HG02588 (cell line): Measurements from ENCODE around the gene NEAT1.

Experiments used
- ATAC-seq: cut with Tn5 transposase; IDR thresholded peaks from one replicate; pipeline ENCODE4 v1.9.1; 2021; ENCODE audit warnings: mild to moderate bottlenecking, moderate library complexity; ENCODE audit not compliant: unreplicated experiment

NEAT1 gene

GRCh38 chr11:65422633-65423515, at the start of gene NEAT1:
Gene NEAT1, plus strand, starts transcription at chr11:65422798.
- no peak for ATAC-seq

- no peak for ATAC-seq
Observed at GRCh38 chr11:65373839-65374580, 48.6 kb upstream of the NEAT1 start.

- no peak for ATAC-seq
Observed at GRCh38 chr11:65375012-65375411, 47.6 kb upstream of the NEAT1 start.

- no peak for ATAC-seq
Observed at GRCh38 chr11:65376138-65376713, 46.4 kb upstream of the NEAT1 start.

- no peak for ATAC-seq
Observed at GRCh38 chr11:65377036-65377435, 45.6 kb upstream of the NEAT1 start.

- no peak for ATAC-seq
Observed at GRCh38 chr11:65377777-65378176, 44.8 kb upstream of the NEAT1 start.

GRCh38 chr11:65378208-65378927, 44.2 kb upstream of the NEAT1 start:
- ATAC-seq = no peak

GRCh38 chr11:65378928-65379638, 43.5 kb upstream of the NEAT1 start:
- ATAC-seq = no peak

- ATAC-seq = no peak
Observed at GRCh38 chr11:65379698-65380459, 42.7 kb upstream of the NEAT1 start.

- ATAC-seq = no peak
Observed at GRCh38 chr11:65380460-65381119, 42.0 kb upstream of the NEAT1 start.

- ATAC-seq = no peak
Observed at GRCh38 chr11:65381716-65382032, 40.9 kb upstream of the NEAT1 start.

- ATAC-seq = peak; percentile 55
Observed at GRCh38 chr11:65382033-65382803, 40.4 kb upstream of the NEAT1 start, which contains the start of gene SLC25A45. Gene SLC25A45, minus strand, starts transcription at chr11:65382646. Its CDS starts 695 bp downstream, at chr11:65381951.

- ATAC-seq = no peak
Observed at GRCh38 chr11:65382804-65383368, 39.7 kb upstream of the NEAT1 start.

- ATAC-seq = no peak
Observed at GRCh38 chr11:65383778-65384177, 38.8 kb upstream of the NEAT1 start.

GRCh38 chr11:65384301-65384889, 38.2 kb upstream of the NEAT1 start:
- no peak for ATAC-seq

GRCh38 chr11:65386307-65387140, 36.1 kb upstream of the NEAT1 start, which contains the start of gene FRMD8:
Gene FRMD8, plus strand, starts transcription at chr11:65386637. Its CDS starts 400 bp downstream, at chr11:65387037.
- ATAC-seq = peak; percentile 48

- no peak for ATAC-seq
Observed at GRCh38 chr11:65388731-65389130, 33.9 kb upstream of the NEAT1 start.
